WERI-Rb-1 (cell line): ENCODE measurements around the gene NEK10.
"Not testable (repeated sequence)": the region's sequence is repeated elsewhere in the genome, so short reads cannot be mapped to it uniquely, and the experiment has no call there.

ENCODE experiments used
- DNase-seq: peaks from one replicate; pipeline ENCODE4 v3.0.0-alpha.2; 2020
- H3K27ac ChIP-seq: fragments of 250-450 bp; sonication (Bioruptor Pico); 2 replicates; pipeline ENCODE4 v1.5.1; 2020; ENCODE audit warnings: mild to moderate bottlenecking, moderate library complexity
- H3K27me3 ChIP-seq: fragments of 250-450 bp; sonication (Bioruptor Pico); 2 replicates; pipeline ENCODE4 v1.5.1; 2021; ENCODE audit warnings: mild to moderate bottlenecking, low read depth, moderate library complexity; ENCODE audit not compliant: insufficient read depth, severe bottlenecking
- H3K36me3 ChIP-seq: fragments of 250-450 bp; sonication (Bioruptor Pico); 2 replicates; pipeline ENCODE4 v1.5.1; 2020; ENCODE audit warnings: mild to moderate bottlenecking, moderate library complexity
- H3K4me3 ChIP-seq: 2 replicates; pipeline ENCODE4 v1.5.1; 2011; ENCODE audit warnings: low read depth, mild to moderate bottlenecking, control low read depth, low read length
- H3K9me3 ChIP-seq: fragments of 250-450 bp; sonication (Bioruptor Pico); 2 replicates; pipeline ENCODE4 v1.5.1; 2021; ENCODE audit warnings: mild to moderate bottlenecking, moderate library complexity; ENCODE audit not compliant: severe bottlenecking
- TF ChIP-seq, protein P1 (sequence below): IDR thresholded peaks from 2 replicates; pipeline ENCODE4 v1.5.1; 2011; ENCODE audit warnings: low read depth, mild to moderate bottlenecking, control low read depth, inconsistent platforms, low read length

NEK10 gene

DNA sequence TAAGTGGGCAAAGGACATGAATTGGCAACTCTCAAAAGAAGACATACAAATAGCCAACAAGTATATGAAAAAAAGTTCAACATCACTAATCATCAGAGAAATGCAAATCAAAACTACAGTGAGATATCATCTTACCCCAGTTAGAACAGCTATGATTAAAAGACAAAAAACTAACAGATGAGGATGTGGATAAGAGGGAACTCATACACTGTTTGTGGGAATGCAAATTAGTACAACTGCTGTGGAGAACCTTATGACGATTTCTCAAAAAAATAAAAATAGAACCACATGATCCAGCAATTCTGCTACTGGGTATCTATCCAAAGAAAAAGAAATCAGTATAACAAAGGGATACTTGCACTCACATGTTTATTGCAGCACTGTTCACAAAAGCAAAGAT is 28.6 kb downstream of the NEK10 start:
- Histone ChIP-seq H3K4me3 (no peak overlapping the region), H3K36me3 (no peaks in the 10 kb centered on the region), H3K9me3 (no peaks in the 10 kb centered on the region), H3K27me3 (no peaks in the 10 kb centered on the region), H3K27ac (no peak overlapping the region)
- TF ChIP-seq, protein P1, sequence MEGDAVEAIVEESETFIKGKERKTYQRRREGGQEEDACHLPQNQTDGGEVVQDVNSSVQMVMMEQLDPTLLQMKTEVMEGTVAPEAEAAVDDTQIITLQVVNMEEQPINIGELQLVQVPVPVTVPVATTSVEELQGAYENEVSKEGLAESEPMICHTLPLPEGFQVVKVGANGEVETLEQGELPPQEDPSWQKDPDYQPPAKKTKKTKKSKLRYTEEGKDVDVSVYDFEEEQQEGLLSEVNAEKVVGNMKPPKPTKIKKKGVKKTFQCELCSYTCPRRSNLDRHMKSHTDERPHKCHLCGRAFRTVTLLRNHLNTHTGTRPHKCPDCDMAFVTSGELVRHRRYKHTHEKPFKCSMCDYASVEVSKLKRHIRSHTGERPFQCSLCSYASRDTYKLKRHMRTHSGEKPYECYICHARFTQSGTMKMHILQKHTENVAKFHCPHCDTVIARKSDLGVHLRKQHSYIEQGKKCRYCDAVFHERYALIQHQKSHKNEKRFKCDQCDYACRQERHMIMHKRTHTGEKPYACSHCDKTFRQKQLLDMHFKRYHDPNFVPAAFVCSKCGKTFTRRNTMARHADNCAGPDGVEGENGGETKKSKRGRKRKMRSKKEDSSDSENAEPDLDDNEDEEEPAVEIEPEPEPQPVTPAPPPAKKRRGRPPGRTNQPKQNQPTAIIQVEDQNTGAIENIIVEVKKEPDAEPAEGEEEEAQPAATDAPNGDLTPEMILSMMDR: no peak
- DNase-seq: no peak

- no peak overlapping the region for H3K27ac ChIP-seq
- no peaks in the 10 kb centered on the region for H3K36me3 ChIP-seq
- TF ChIP-seq, protein P1: no peak
- no peak overlapping the region for H3K4me3 ChIP-seq
- H3K27me3 ChIP-seq: no peaks in the 10 kb centered on the region
- DNase-seq: no peak
- no peaks in the 10 kb centered on the region for H3K9me3 ChIP-seq
Measured at GRCh38 chr3:27335571-27335970, 33.6 kb downstream of the NEK10 start.

DNA sequence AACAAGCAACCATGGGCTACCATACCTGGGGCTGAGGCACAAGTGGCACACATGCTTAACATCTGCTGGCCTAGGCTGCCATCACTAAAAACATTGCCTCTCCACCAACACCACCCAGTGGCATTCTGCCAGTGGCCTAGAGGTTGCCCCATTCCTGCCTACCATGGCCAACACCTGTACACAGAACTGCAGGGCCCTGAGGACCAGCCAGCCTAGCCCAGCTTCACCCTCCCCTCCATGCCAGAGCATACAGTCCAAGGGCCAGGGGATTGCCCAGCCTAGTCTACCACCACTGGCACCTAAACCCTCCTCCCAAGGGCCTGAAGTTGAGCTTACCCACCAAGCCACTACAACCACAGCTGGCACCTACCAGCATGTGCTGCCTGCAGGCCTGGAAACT is 35.3 kb downstream of the NEK10 start:
- Histone ChIP-seq H3K27ac (no peak overlapping the region), H3K36me3 (no peaks in the 10 kb centered on the region), H3K9me3 (no peaks in the 10 kb centered on the region), H3K27me3 (no peaks in the 10 kb centered on the region), H3K4me3 (no peak overlapping the region)
- TF ChIP-seq, protein P1: no peak
- no peak for DNase-seq

- H3K27me3 ChIP-seq, H3K9me3 ChIP-seq, H3K36me3 ChIP-seq, DNase-seq, H3K4me3 ChIP-seq, H3K27ac ChIP-seq: not testable (repeated sequence)
Measured at GRCh38 chr3:27328982-27329762, 40.0 kb downstream of the NEK10 start.

- DNase-seq: no peak
- no peak overlapping the region for H3K4me3 ChIP-seq
- no peaks in the 10 kb centered on the region for H3K36me3 ChIP-seq
- no peaks in the 10 kb centered on the region for H3K9me3 ChIP-seq
- H3K27me3 ChIP-seq: no peaks in the 10 kb centered on the region
- TF ChIP-seq, protein P1: no peak
- H3K27ac ChIP-seq: no peak overlapping the region
Measured at GRCh38 chr3:27326629-27327545, 42.3 kb downstream of the NEK10 start.

GRCh38 chr3:27326202-27326601 is 43.0 kb downstream of the NEK10 start:
- TF ChIP-seq, protein P1: no peak
- Histone ChIP-seq H3K9me3 (no peaks in the 10 kb centered on the region), H3K27me3 (no peaks in the 10 kb centered on the region), H3K4me3 (no peak overlapping the region), H3K27ac (no peak overlapping the region), H3K36me3 (no peaks in the 10 kb centered on the region)
- DNase-seq: no peak
